HEK293T (cell line): ENCODE results near the gene EXOSC7.

Experiments used
- FOXA1 ChIP-seq: fragments of 450-650 bp; IDR thresholded peaks from 2 replicates; pipeline ENCODE4 v1.6.1; 2016; ENCODE audit warnings: mild to moderate bottlenecking
- FOXK2 ChIP-seq: fragments of 450-650 bp; IDR thresholded peaks from 2 replicates; pipeline ENCODE4 v1.6.1; 2016; ENCODE audit warnings: mild to moderate bottlenecking
- HDGF ChIP-seq: fragments of 450-650 bp; IDR thresholded peaks from 2 replicates; pipeline ENCODE4 v1.6.1; 2017; ENCODE audit warnings: antibody characterized with exemption, borderline replicate concordance
- NFRKB ChIP-seq: fragments of 450-650 bp; IDR thresholded peaks from 2 replicates; pipeline ENCODE4 v1.6.1; 2016; ENCODE audit warnings: mild to moderate bottlenecking, moderate library complexity
- PKNOX1 ChIP-seq: fragments of 450-650 bp; IDR thresholded peaks from 2 replicates; pipeline ENCODE4 v1.6.1; 2016
- SP1 ChIP-seq: fragments of 450-650 bp; IDR thresholded peaks from 2 replicates; pipeline ENCODE4 v1.6.1; 2017
- SUZ12 ChIP-seq: fragments of 450-650 bp; IDR thresholded peaks from 2 replicates; pipeline ENCODE4 v1.6.1; 2016; ENCODE audit warnings: mild to moderate bottlenecking
- TARDBP ChIP-seq: fragments of 450-650 bp; IDR thresholded peaks from 2 replicates; pipeline ENCODE4 v1.6.1; 2016

GRCh38 chr3:44989636-44990373 is 13.8 kb downstream of the EXOSC7 start:
- no peak for TF ChIP-seq FOXA1
- TF ChIP-seq NFRKB, result no peak
- no peak for TF ChIP-seq HDGF
- TF ChIP-seq SUZ12, result no peak
- no peak for TF ChIP-seq PKNOX1
- no peak for TF ChIP-seq FOXK2
- no peak for TF ChIP-seq SP1
- TF ChIP-seq TARDBP, result no peak
